SU-DHL-6 (cell line): ENCODE data around the gene RPN1.

Experiments used
- H2AFZ ChIP-seq: fragments of 200-600 bp; sonication (generic); 2 replicates; pipeline ENCODE4 v1.6.1; 2014; ENCODE audit warnings: low read depth, mild to moderate bottlenecking, moderate library complexity, mixed read lengths, antibody characterized with exemption, low read length; ENCODE audit not compliant: severe bottlenecking
- H3F3A ChIP-seq: fragments of 200-600 bp; shearing (Covaris generic); 2 replicates; pipeline ENCODE4 v1.6.0; 2016; ENCODE audit warnings: antibody characterized with exemption, mild to moderate bottlenecking; ENCODE audit not compliant: insufficient read depth
- H3K27ac ChIP-seq: fragments of 200-600 bp; sonication (generic); 2 replicates; pipeline ENCODE4 v1.5.1; 2016; ENCODE audit warnings: low read depth, mild to moderate bottlenecking, low read length, moderate library complexity, mixed read lengths
- H3K27me3 ChIP-seq: fragments of 200-600 bp; sonication (generic), shearing (Covaris generic); 2 replicates; pipeline ENCODE4 v1.6.0; 2014; ENCODE audit warnings: mild to moderate bottlenecking, low read length
- H3K36me3 ChIP-seq: fragments of 200-600 bp; sonication (generic); 2 replicates; pipeline ENCODE4 v1.6.1; 2014; ENCODE audit warnings: mild to moderate bottlenecking, low read length, mixed read lengths
- H3K4me2 ChIP-seq: fragments of 300-600, 200-600 bp; shearing (Covaris generic), sonication (generic); 2 replicates; pipeline ENCODE4 v1.6.0; 2014; ENCODE audit warnings: low read length, low read depth, mild to moderate bottlenecking; ENCODE audit not compliant: poor library complexity, severe bottlenecking
- H3K4me3 ChIP-seq: fragments of 200-600 bp; sonication (generic); 2 replicates; pipeline ENCODE4 v1.5.1; 2014; ENCODE audit warnings: antibody characterized with exemption, low read length, mild to moderate bottlenecking, mixed read lengths; ENCODE audit not compliant: insufficient read depth, poor library complexity, severe bottlenecking
- H3K79me2 ChIP-seq: fragments of 200-600 bp; sonication (generic); 2 replicates; pipeline ENCODE4 v1.6.1; 2014; ENCODE audit warnings: mild to moderate bottlenecking, low read length, moderate library complexity; ENCODE audit not compliant: insufficient read depth
- H3K9ac ChIP-seq: fragments of 200-600 bp; sonication (generic); 2 replicates; pipeline ENCODE4 v1.7.0; 2014; ENCODE audit warnings: mild to moderate bottlenecking, low read length
- H3K9me2 ChIP-seq: fragments of 200-600 bp; sonication (generic); replicated peaks from 2 replicates; pipeline ENCODE4 v1.6.1; 2014; ENCODE audit warnings: low read length; ENCODE audit not compliant: insufficient read depth
- H3K9me3 ChIP-seq: fragments of 200-600 bp; sonication (generic); 2 replicates; pipeline ENCODE4 v1.6.1; 2014; ENCODE audit warnings: low read length, mixed read lengths; ENCODE audit not compliant: insufficient read depth
- H4K20me1 ChIP-seq: fragments of 200-600 bp; sonication (generic); 2 replicates; pipeline ENCODE4 v1.6.1; 2014; ENCODE audit warnings: low read depth, mild to moderate bottlenecking, antibody characterized with exemption, low read length, moderate library complexity, mixed read lengths
- EZH2phosphoT487 ChIP-seq: fragments of 200-600 bp; sonication (generic), shearing (Covaris generic); conservative IDR thresholded peaks from 2 replicates; pipeline ENCODE4 v1.6.1; 2018; ENCODE audit warnings: mild to moderate bottlenecking, antibody characterized with exemption, low read length, moderate library complexity, mixed read lengths
- TF ChIP-seq, protein P1 (sequence below): fragments of 200-600 bp; sonication (generic); IDR thresholded peaks from one replicate; pipeline ENCODE4 v1.5.1; 2017; ENCODE audit warnings: antibody characterized with exemption, mild to moderate bottlenecking, low read length, moderate library complexity; ENCODE audit not compliant: insufficient read depth, poor library complexity, severe bottlenecking

Gene RPN1

DNA sequence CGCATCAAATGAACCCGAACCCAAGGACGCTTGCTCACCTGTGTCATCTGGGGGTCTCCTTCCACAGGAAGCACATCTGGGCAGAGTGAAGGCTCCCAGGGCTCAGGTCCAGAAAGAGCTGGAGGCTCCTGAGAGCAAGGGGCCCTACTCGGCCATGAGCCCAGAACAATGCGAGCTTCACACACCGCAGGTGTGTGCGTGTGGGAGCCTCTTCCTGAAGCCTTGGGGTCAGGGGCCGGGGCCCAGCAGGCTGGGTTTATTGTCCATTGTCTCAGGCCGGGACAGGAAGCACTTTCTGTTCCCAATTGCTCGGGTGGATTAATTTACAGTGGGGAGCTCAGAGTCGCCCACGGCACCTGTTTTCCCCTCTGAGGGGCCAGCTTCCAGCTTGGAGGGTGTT, 74.8 kb downstream of the RPN1 start:
- TF ChIP-seq EZH2phosphoT487: no peak
- TF ChIP-seq, protein P1, sequence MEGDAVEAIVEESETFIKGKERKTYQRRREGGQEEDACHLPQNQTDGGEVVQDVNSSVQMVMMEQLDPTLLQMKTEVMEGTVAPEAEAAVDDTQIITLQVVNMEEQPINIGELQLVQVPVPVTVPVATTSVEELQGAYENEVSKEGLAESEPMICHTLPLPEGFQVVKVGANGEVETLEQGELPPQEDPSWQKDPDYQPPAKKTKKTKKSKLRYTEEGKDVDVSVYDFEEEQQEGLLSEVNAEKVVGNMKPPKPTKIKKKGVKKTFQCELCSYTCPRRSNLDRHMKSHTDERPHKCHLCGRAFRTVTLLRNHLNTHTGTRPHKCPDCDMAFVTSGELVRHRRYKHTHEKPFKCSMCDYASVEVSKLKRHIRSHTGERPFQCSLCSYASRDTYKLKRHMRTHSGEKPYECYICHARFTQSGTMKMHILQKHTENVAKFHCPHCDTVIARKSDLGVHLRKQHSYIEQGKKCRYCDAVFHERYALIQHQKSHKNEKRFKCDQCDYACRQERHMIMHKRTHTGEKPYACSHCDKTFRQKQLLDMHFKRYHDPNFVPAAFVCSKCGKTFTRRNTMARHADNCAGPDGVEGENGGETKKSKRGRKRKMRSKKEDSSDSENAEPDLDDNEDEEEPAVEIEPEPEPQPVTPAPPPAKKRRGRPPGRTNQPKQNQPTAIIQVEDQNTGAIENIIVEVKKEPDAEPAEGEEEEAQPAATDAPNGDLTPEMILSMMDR: no peak
- no peaks in the 10 kb centered on the region for H3K36me3 ChIP-seq
- H3K9me2 ChIP-seq: no peaks in the 10 kb centered on the region
- no peaks in the 10 kb centered on the region for H4K20me1 ChIP-seq
- no peak overlapping the region for H3K9ac ChIP-seq
- H3K4me2 ChIP-seq: no peak overlapping the region
- no peaks in the 10 kb centered on the region for H3F3A ChIP-seq
- H3K9me3 ChIP-seq: no peaks in the 10 kb centered on the region
- H3K79me2 ChIP-seq: no peaks in the 10 kb centered on the region
- no peaks in the 10 kb centered on the region for H3K27me3 ChIP-seq
- no peak overlapping the region for H2AFZ ChIP-seq
- H3K4me3 ChIP-seq: no peak overlapping the region
- H3K27ac ChIP-seq: no peak overlapping the region

DNA sequence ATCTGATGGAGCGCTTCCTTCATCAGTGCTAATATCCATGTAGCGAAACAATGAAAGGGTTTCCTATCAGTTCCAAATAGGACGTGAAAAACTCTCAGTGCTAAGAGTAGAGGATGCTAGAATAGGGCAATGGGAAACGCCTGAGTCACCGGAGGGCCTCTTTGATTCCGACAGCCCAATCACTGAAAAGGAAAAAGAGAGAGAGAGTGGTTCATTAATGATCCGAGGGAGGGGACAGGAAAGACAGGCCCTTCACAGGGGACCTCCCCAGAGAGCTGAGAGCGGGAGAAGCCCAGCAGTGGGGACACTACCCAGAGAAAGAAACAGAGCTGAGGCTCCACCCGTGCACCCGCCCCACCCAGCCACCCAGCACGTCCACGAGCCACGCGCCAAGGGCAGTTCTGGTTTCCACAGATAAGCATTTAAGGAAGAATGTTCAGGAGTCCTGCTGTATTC, 76.9 kb downstream of the RPN1 start:
- Histone ChIP-seq H3K9ac (no peak overlapping the region), H2AFZ (no peak overlapping the region), H3K9me2 (no peaks in the 10 kb centered on the region), H3K9me3 (no peaks in the 10 kb centered on the region), H3K27ac (no peak overlapping the region), H3K79me2 (no peaks in the 10 kb centered on the region), H3K36me3 (no peaks in the 10 kb centered on the region), H3K4me3 (no peak overlapping the region), H3K4me2 (no peak overlapping the region), H3K27me3 (no peaks in the 10 kb centered on the region), H4K20me1 (no peaks in the 10 kb centered on the region), H3F3A (no peaks in the 10 kb centered on the region)
- no peak for TF ChIP-seq EZH2phosphoT487
- TF ChIP-seq, protein P1: no peak

DNA sequence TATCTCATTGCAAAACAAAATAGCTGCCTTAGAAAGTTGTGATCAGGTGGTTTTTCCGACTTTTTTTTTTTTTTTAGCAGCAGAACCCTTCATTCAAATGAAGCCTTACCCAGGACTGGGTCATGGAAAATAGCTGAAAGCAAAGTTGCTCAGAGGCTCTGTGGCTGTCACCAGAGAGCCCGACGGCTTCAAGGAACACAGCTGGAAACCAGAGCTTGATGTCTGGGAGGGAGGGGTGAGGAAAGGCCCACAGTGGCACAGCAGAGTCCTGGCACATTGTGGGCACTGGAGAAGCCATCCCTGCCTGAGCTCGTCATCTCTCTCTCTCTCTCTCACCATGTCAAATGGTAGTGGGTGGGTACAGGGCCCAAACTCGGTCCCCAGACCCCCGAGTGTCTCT, 77.5 kb downstream of the RPN1 start:
- H3K4me2 ChIP-seq: no peak overlapping the region
- no peaks in the 10 kb centered on the region for H3K27me3 ChIP-seq
- no peak overlapping the region for H3K9ac ChIP-seq
- H3F3A ChIP-seq: no peaks in the 10 kb centered on the region
- H3K9me2 ChIP-seq: no peaks in the 10 kb centered on the region
- H3K4me3 ChIP-seq: no peak overlapping the region
- no peaks in the 10 kb centered on the region for H3K36me3 ChIP-seq
- no peaks in the 10 kb centered on the region for H3K9me3 ChIP-seq
- TF ChIP-seq, protein P1: no peak
- no peak for TF ChIP-seq EZH2phosphoT487
- H3K27ac ChIP-seq: no peak overlapping the region
- no peaks in the 10 kb centered on the region for H4K20me1 ChIP-seq
- H3K79me2 ChIP-seq: no peaks in the 10 kb centered on the region
- H2AFZ ChIP-seq: no peak overlapping the region
